ENCODE measurements around the gene C1QTNF8. TPM values are rescaled to one million over a fixed set of nuclear protein-coding genes. Genes with fewer than 3 reads are reported as not detected.

The C1QTNF8 gene
- total and polyA plus RNA-seq, 2 of the 13 experiments (the other 11 are each of a cell fraction or from before 2014, with no cell fraction given), result 0.09 TPM; not detected in 1

DNA sequence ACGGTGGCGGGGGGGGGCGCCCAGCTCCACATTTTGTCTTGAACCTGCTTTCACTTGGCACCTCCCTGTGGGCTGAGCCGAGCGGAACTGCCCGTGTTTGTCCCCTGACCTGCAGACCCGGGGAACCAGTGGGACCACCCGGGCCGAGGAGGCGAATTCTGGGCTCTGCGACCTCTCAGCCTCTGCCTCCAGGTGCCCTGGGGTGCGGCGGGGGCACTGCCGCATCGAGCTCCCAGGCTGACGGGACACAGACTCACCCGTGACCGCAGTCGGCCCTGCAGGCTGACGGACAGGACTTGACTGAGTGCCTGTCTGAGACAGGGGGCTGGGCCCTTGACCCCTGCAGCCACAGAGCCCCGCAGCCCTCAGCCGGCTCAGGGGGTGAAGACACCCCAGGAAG, 11.1 kb upstream of the C1QTNF8 start:
- in situ Hi-C loops (cut with HindIII; ENCODE audit: extremely low pct_ligation_motif_present, low pct_unique_long_range_greater_than_20kb), result no loop called here
- intact Hi-C loops (cut with micrococcal nuclease; ENCODE audit: unreplicated experiment), result no loop called here
- no peak overlapping the region for H3K9ac ChIP-seq (ENCODE audit: insufficient read depth, low read depth, low read length)
- BruUV-seq (replicated peaks), result no TSS peak
- H3K27me3 ChIP-seq (ENCODE audit: control insufficient read depth in 1 of 2, insufficient read depth in 2 of 2, low read length in 2 of 2), result peaks cover 30 to 86% of the 10 kb centered on the region in 2 experiments
- ChIA-PET CTCF (ENCODE audit: low intra/inter-chr PET ratio, low total read pairs) (interaction anchor here (1.0 to 2.7 kb wide), 2 partner anchors 49 to 77 kb away, joined by 6 to 10 read pairs; no protein-coding TSS in a partner anchor), POLR2A (no interaction called here)
- no peaks in the 10 kb centered on the region for H3K36me3 ChIP-seq (replicated peaks in 1 of 2; ENCODE audit: control insufficient read depth in 1 of 2, insufficient read depth in 2 of 2, low read length in 2 of 2)
- no peak overlapping the region for H3K27ac ChIP-seq (ENCODE audit: extremely low read length, insufficient read depth, low read length)
- H3K4me3 ChIP-seq (replicated peaks in 1 of 3; ENCODE audit: insufficient read depth in 1 of 3, low read depth in 2 of 3, low read length in 3 of 3), result no peak overlapping the region
- peaks cover 3% of the 10 kb centered on the region; the same call in 1 of the 2 replicates for H4K20me1 ChIP-seq (ENCODE audit: insufficient read depth, low read length)
- H3K79me2 ChIP-seq (ENCODE audit: insufficient read depth, low read length), result no peaks in the 10 kb centered on the region
- H2AFZ ChIP-seq (ENCODE audit: low read length), result no peak overlapping the region
- ATAC-seq, result no peak
- no CpG with 5 or more reads among the region's 22 CpGs for WGBS (ENCODE audit: low lambda C conversion rate)
- H3K4me1 ChIP-seq (ENCODE audit: insufficient read depth, low read length), result peaks cover 6% of the 10 kb centered on the region
- H3K4me2 ChIP-seq (ENCODE audit: low read depth, low read length), result no peak overlapping the region
- no peaks in the 10 kb centered on the region for H3K9me3 ChIP-seq (ENCODE audit: low read length)
- no peak for DNase-seq (ENCODE audit: low spot score)
- FAIRE-seq, result no peak
- TF ChIP-seq BCL3 (CRISPR knock-in tag; IDR thresholded peaks at IDR 0.05) (no peak), ZNF18 (CRISPR knock-in tag; IDR thresholded peaks at IDR 0.05; ENCODE audit: insufficient replicate concordance) (no peak), HOXD1 (CRISPR knock-in tag; IDR thresholded peaks at IDR 0.05) (no peak), TEAD3 (CRISPR knock-in tag; optimal IDR thresholded peaks at IDR 0.05; ENCODE audit: borderline replicate concordance) (no peak), ZC3H4 (CRISPR knock-in tag; IDR thresholded peaks at IDR 0.05; ENCODE audit: borderline replicate concordance) (no peak), TBX3 (IDR thresholded peaks at IDR 0.05; ENCODE audit: borderline replicate concordance) (no peak), MTA1 (CRISPR knock-in tag; IDR thresholded peaks at IDR 0.05; ENCODE audit: borderline replicate concordance) (no peak), ZNF709 (CRISPR knock-in tag; IDR thresholded peaks at IDR 0.05) (no peak), CREM (IDR thresholded peaks at IDR 0.05) (no peak), CREM (CRISPR knock-in tag; IDR thresholded peaks at IDR 0.05) (no peak), ARHGAP35 (CRISPR knock-in tag; IDR thresholded peaks at IDR 0.05; ENCODE audit: borderline replicate concordance) (no peak), ZBTB20 (CRISPR knock-in tag; IDR thresholded peaks at IDR 0.05; ENCODE audit: borderline replicate concordance, low read depth) (no peak), ZEB1 (IDR thresholded peaks at IDR 0.05; ENCODE audit: insufficient replicate concordance, low read depth) (no peak), FOXK1 (CRISPR knock-in tag; IDR thresholded peaks at IDR 0.05; ENCODE audit: borderline replicate concordance, low read depth) (no peak), BRCA1 (CRISPR knock-in tag; IDR thresholded peaks at IDR 0.05) (no peak)
- TF ChIP-seq, protein P1, sequence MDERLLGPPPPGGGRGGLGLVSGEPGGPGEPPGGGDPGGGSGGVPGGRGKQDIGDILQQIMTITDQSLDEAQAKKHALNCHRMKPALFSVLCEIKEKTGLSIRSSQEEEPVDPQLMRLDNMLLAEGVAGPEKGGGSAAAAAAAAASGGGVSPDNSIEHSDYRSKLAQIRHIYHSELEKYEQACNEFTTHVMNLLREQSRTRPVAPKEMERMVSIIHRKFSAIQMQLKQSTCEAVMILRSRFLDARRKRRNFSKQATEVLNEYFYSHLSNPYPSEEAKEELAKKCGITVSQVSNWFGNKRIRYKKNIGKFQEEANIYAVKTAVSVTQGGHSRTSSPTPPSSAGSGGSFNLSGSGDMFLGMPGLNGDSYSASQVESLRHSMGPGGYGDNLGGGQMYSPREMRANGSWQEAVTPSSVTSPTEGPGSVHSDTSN (CRISPR knock-in tag; IDR thresholded peaks at IDR 0.05), result no peak
- TF ChIP-seq, protein P2, sequence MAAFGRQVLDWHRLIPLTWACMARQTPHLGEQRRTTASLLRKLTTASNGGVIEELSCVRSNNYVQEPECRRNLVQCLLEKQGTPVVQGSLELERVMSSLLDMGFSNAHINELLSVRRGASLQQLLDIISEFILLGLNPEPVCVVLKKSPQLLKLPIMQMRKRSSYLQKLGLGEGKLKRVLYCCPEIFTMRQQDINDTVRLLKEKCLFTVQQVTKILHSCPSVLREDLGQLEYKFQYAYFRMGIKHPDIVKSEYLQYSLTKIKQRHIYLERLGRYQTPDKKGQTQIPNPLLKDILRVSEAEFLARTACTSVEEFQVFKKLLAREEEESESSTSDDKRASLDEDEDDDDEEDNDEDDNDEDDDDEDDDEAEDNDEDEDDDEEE (CRISPR knock-in tag; IDR thresholded peaks at IDR 0.05), result no peak
- TF ChIP-seq, protein P3, sequence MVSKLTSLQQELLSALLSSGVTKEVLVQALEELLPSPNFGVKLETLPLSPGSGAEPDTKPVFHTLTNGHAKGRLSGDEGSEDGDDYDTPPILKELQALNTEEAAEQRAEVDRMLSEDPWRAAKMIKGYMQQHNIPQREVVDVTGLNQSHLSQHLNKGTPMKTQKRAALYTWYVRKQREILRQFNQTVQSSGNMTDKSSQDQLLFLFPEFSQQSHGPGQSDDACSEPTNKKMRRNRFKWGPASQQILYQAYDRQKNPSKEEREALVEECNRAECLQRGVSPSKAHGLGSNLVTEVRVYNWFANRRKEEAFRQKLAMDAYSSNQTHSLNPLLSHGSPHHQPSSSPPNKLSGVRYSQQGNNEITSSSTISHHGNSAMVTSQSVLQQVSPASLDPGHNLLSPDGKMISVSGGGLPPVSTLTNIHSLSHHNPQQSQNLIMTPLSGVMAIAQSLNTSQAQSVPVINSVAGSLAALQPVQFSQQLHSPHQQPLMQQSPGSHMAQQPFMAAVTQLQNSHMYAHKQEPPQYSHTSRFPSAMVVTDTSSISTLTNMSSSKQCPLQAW (CRISPR knock-in tag; IDR thresholded peaks at IDR 0.05), result no peak
- TF ChIP-seq, protein P4, sequence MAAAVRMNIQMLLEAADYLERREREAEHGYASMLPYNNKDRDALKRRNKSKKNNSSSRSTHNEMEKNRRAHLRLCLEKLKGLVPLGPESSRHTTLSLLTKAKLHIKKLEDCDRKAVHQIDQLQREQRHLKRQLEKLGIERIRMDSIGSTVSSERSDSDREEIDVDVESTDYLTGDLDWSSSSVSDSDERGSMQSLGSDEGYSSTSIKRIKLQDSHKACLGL (CRISPR knock-in tag; IDR thresholded peaks at IDR 0.05), result no peak
